GM21717 (cell line): ENCODE results near the gene ORAI2.
"Not testable (repeated sequence)": the region's sequence is repeated elsewhere in the genome, so short reads cannot be mapped to it uniquely, and the experiment has no call there.

ENCODE experiments used
- ATAC-seq: cut with Tn5 transposase; IDR thresholded peaks from one replicate; pipeline ENCODE4 v1.9.1; 2021; ENCODE audit warnings: mild to moderate bottlenecking, moderate library complexity; ENCODE audit not compliant: unreplicated experiment

ORAI2 gene

DNA sequence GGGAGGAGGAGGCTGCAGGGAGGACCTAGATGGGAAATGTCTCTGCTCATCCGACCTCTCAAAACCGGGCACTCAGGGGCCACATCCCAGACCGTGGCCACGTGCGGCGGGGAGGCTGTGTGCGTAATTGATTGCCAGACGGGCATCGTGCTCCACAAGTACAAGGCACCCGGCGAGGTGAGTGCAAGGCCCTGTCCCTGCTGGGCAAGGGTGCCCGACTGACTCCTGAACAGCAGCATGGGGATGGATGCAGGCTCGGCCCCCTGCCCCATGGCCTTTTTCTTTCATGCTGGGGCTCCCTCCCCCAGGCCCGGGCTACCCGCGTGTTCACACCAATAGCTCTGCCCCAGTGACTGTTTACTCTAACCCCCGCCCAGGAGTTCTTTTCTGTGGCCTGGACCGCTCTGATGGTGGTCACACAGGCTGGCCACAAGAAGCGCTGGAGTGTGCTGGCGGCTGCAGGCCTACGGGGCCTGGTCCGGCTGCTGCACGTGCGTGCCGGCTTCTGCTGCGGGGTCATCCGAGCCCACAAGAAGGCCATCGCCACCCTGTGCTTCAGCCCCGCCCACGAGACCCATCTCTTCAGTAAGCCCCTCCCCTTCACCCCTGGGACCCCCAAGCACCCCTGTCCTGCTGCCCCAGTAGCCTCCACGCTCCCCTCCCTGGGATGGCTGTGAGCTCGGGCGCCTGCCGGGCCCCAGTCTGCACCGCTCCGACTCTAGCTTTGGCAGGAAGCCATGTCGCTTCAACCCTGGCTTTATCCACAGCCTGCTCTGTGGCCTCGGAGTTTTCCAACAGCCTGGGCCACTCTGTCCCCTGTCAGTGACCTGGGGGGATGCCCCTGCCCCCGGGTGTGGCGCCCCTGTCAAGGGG lies 35.3 kb downstream of the ORAI2 start:
- no peak for ATAC-seq

DNA sequence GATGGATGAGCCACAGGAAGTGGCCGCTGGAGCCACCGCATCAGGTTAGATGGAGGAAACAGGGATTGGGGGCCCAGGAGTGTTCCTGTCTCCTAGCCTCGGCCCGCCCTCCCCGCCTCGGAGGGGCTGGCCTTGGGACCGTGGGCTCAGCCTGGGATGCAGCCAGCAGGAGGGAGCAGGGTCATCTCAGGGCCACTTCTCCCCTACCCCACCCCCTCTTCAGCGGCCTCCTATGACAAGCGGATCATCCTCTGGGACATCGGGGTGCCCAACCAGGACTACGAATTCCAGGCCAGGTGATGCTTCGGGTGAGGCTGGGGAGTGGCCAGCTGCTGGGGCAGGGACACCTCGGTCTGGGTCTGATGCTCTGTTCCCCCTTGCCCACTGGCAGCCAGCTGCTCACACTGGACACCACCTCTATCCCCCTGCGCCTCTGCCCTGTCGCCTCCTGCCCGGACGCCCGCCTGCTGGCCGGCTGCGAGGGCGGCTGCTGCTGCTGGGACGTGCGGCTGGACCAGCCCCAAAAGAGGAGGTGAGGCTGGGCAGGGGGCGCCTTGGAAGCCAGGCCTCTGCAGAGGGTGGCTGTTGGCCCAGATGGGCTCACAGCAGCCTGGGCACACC lies 36.1 kb downstream of the ORAI2 start:
- no peak for ATAC-seq

DNA sequence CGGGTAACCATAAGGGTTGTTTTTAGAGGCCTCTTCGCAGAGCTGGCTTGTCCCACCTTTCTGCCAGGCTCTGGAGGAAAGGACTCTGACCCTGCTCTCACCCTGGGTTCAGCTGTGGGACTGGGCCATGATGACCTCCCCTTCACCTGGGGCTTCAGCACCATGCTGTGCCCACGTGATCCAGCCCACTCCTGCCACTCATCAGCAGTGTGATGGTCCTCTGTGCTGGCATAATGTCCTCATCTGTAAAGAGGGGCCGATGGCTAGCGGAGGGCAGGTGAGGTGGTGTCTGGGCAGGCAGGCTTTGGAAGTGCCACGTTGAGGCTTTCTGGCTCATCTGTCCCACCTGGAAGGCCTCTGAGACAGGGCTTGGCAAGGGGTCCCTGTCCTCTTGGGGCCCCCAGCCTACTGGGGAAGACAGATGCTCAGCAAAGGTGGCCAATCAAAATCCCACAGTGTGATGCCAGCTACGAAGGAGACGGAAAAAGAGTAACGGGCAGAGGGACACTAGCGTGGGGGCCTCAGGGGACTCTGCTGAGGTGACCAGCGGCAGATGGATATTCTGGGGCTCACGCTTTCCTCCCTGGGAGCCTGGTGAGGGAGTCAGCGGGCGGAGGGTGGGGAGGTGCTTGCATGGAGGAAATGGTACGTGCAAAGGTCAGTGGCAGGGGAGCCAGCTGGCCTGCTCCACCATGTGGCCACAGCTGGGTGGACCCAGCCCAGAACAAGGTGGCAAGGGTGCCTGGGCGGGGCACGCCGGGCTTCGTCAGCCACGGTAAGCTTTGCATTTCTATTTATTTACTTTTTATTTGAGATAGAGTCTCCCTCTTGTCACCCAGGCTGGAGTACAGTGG lies 36.8 kb downstream of the ORAI2 start:
- no peak for ATAC-seq

DNA sequence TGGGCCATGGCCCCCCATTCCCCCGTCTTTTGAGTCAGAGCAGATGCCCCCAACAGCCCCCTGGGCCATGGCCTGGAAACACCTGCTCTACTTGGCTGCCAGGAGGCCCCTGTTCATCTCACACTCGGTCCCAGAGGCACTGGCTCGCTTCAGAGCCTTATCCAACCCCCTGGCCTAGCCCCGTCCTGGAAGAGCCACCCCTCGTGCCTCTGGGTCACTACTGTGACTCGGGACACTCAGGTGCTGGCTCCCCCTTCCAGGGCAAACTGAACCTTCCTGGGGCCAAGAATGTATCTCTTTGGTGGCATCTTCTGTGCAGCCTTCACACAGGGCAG lies 38.4 kb downstream of the ORAI2 start:
- ATAC-seq = no peak

DNA sequence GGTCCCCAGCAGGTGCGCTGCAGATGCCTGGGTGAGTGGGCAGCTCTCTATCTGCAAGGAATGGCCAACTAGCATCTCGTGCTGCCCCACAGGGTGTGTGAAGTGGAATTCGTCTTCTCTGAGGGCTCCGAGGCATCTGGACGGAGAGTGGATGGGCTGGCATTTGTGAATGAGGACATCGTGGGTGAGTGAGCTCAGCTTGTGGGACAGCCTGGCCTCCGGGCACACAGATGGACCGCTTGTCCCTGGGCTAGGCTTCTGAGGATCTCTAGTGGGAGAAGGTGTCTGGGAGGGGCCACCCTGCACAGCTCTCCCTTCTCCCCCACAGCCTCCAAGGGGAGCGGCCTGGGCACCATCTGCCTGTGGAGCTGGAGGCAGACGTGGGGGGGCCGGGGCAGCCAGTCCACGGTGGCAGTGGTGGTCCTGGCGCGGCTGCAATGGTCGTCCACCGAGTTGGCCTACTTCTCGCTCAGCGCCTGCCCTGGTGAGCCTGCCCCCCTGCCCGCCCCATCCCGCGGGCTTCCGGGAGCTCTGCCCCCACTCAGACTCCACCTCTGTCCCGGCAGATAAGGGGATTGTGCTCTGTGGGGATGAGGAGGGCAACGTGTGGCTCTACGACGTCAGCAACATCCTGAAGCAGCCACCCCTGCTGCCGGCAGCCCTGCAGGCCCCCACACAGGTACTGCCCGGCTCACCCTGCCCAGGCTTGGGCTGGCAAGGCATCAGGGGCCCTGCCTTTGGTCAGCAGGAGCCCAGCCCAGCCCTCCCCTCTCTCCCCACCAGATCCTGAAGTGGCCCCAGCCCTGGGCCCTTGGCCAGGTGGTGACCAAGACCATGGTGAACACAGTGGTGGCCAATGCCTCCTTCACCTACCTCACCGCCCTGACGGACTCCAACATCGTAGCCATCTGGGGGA lies 39.0 kb downstream of the ORAI2 start:
- no peak for ATAC-seq

DNA sequence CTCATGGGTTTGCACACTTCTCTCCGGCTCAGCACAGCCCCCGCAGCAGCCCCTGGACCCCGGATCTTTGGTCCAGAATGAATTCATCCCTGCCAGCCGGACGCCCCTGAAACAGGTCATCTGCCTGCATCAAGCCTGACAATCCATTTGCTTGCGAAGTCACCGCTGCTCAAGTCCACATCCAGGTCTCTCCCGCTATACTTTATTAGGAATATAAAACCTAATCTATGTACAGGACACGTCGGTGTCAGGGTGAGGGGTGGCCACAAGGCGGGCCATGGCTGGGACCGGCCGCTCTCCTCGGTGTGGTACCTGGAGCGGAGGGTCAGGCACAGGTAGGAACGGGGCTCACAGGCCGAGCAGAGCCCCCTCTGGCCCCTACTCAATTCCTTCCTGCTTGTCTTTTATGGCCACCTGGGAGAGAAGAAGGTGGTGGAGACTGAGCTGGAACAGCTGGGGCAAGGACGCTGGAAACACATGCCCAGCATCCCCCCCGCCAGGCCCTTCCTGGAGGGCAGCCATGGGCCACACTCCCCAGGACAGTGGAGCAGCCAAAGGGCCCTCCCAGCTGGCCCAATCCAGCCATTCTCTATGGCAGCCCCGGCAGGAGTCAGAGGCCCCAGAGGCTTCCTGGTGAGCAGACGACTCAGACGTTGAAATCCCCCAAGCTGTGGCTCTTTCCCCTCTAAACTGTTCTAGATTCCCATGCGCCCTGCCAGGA lies 40.1 kb downstream of the ORAI2 start:
- no peak for ATAC-seq

DNA sequence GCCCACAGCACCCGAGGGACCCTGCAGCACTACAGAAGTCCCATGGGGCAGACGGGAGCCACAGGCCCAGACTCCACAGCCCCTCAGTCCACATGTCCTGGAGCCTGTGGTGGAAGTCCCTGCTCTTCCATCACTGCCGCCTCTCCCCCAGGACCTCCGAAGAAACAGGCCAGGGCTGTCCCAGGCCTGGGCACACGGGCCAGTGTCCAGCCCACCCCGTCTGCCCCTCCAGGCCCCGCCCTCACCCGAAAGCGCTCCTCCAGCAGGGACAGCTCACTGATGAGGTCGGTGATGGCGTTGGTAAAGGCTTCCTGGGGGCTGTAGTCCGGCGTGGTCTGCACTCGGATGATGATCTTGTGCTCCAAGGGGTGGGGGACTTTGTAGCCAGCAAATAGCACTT lies 40.7 kb downstream of the ORAI2 start:
- ATAC-seq = not testable (repeated sequence)

DNA sequence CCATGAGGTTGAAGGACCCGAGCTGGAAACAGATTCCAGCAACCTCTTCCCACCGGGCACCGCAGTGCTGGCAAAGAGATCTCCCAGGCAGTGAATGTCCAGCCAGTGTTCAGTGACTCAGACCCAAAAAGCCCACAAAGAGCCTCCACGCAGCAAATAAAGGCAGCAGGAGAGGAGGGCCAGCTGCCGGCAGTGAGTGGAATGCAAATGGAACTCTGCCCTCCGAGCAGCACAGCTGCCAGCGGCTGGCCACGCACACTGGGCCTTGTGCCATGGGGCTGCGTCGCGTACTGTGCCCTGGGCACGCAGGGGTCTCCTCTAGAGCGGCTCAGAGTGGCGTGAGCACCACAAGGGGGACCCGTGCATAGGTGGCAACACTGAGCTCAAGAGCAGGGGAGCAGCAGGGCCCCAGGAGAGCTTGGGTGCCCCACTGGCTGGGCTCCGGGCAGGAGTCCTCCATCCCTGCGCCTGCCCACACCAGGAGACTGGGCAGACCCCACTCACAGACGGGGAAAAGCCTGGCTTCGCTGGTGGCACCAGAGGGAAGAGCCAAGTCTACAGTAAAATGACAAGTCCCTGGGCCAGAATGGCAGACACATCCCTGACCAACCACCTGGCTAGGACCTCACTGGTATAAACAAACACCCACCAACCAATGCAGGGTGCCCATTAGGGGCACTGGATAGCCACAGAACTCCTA lies 41.5 kb downstream of the ORAI2 start:
- ATAC-seq = not testable (repeated sequence)

DNA sequence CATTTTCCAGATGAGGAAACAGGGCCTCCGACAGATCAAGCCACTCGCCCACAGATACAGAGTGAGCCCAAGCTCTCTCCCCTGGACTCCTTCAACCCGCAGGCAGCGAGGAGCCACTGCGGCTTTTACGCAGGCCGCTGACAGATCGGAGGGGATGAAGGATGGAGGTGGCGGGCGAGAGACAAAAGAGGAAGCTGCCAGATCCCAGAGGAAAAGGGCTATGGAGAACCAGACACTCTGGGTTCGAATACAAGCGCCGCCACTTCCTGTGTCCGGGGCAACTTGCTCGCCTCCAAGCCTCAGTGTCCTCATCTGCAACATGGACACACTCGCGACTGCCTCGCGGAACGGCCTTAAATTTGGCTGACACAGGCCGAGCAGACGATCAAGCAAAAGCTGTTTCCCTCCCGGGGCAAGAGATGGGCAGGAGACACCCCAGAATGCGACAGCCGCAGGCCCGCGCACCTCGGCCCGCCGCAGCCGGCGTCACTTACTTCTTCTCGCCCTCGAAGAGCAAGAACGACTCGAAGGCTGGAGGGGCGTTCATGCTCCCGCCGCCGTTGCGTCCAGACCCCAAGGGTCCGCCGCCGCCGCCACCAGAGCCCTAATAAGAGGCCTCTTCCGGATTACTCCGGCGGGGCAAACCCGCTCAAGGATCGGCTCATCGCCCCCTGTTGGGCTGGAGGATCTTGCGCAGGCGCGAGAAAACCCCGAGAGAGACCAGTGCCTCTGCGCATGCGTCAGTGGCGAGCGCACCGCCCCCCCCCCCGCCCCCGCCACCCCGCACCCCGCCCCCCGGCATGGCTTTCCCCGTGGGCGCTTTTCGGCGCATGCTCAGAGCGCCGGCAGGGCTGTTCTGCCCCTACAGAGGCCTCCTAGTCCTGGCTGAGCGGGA lies 45.2 kb downstream of the ORAI2 start, which contains the start of gene POLR2J:
TSS of gene POLR2J (minus strand) at position 609 of the 895 bp plus-strand sequence. CDS start at position 547, 62 bp downstream.
- ATAC-seq = peak; percentile 75

DNA sequence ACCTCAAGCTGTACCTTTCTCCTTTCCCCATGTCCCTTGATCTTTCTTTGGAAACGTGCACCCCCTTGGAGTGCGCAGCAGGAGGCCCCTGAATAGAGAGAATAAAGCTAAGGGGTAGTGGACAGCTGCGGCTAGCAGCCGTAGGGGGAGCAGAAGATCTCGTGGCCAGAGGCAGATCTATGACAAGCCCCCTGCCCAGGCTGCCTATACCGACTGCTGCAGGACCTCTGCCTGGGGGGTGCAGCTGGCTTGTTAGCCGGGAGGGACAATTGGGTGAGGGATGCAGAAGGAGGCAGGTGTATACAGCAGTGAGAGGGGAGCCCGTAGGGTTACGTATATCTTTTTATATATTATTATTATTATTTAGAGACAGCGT lies 45.8 kb downstream of the ORAI2 start:
- ATAC-seq = peak; percentile 28

DNA sequence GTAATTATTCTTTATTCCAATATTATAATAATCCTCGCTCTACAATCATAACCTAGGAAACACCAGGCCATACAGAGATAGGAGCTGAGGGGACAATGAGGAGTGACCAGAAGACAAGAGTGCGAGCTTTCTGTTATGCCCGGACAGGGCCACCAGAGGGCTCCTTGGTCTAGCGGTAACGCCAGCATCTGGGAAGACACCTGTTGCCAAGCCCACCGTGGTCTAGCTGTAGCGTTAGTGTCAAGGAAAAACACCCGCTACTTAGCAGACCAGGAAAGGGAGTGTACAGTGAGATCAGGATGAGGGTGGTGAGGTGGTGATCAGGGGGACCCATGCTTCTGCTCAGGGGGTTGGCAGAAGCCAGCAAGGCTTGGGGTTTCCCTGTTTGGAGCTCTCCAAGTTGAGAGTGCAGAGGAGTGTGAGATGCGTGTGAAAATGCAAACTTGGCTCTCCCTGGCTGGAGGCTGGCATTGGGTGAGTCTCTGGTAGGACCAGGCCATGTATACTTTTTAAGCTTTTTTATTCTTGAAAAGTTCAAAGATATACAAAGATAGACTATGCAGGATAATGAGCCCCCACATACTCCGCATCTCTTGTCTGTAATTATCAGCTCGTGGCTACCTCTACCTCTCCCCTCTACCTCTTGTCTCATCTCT lies 46.7 kb downstream of the ORAI2 start:
- not testable (repeated sequence) for ATAC-seq

DNA sequence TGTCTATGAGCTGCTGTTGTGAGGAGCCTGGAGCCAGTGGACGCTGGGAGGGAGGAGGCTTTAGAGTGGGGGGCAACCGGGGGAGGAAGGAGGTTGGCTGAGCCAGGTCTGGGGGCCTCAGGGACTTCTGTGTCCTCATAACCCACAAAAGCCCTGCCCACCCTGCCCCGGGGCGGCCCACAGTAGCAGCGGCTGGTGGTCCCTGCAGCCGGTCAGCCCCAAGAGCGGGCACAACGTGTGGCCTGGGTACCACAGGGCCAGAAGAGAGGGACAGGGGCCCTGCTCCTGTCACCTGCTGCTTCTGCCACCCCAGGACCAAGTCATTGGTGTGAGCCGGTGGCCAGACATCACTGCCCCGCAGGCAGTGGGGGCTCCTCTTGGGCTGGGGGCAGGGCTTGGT lies 48.6 kb downstream of the ORAI2 start:
- not testable (repeated sequence) for ATAC-seq

DNA sequence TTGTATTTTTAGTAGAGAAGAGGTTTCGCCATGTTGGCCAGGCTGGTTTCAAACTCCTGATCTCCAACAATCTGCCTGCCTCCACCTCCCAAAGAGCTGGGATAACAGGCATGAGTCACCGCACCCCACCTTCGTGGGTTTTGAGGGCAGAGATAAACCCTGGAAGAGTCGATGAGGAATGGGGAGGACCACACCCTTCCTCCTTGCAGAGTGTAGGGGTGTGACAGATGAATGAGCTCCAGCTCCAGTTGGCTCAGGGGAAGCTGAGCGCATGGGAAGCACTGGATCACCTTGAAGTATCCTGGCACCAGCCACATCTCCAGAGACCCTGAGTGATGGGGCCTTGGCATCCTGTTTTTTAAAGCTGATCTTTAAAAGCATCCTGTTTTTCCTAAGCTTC lies 50.9 kb downstream of the ORAI2 start:
- ATAC-seq = not testable (repeated sequence)

DNA sequence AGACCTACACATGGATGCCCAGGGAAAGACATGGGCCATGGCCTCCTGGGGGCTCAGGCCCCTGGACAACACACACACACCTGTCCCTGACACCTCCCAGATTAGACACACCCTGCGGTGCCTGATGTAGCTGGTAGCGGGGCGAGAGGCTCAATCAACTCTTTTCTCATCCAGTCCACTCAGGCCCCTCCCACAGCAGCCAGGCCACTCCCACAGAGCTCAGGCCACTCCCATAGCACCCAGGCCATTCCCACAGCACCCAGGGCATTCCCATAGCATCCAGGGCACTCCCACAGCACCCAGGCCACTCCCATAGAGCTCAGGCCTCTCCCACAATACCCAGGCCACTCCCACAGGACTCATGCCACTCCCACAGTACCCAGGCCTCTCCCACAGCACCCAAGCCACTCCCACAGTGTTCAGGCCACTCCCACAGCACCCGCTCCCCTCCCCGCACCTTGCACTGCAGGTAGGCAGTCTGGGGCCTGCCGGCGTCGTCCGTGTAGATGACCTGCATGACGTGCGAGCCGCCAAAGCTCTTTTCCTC lies 57.2 kb downstream of the ORAI2 start:
- peak; percentile 53 for ATAC-seq

DNA sequence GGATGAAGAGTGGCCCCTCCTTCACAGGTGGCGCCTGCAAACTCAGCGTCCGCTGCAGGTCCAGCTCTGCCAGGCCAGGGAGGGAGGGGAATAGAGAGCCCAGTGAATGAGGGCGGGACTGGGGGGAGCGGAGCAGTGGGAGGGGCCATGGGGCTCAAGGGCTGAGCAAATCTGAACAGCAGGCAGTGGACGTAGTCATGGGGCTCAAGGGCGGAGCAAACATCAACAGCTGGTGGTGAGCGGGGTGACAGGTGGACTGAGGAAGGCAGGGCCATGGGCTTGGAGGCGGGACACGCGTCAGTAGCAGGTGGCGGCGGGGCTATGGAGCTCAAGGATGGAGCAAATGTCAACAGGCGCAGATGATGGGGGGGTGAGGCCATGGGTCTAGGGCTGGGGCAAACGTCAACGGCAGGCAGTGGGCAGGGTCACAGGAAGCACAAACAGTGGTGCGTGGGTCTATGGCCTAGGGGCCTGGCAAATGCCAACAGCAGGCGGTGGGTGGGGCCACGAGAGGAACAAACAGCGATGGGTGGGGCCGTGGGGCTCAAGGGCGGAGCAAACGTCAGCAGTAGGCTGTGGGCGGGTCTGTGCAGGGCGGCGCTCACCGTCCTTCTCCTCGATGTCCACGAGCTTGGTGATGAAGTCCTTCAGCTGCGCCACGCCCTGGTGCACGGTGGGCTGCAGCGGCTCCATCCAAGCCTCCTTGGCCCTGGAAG lies 60.0 kb downstream of the ORAI2 start:
- ATAC-seq = not testable (repeated sequence)

DNA sequence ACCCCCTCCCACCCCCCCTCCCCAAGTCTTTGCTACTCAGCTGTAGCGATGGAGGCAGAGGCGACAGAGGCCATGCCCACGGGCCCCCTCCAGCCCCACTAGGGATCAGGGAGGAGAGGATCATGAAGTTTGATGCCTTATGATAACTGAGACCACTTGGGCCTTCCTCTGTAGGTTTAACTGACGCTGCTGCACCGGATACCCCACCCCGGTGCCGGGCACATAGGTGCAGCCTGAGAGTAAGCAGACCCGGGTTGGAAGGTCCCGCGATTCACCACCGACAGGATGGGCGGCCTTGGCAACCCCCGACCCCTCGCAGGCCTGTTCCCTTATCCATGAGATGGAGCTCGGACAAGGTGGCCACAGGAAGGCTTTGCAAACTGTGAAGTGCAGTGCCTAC lies 60.7 kb downstream of the ORAI2 start:
- peak; percentile 0 for ATAC-seq
